Fibroblast of gingiva (primary cell): Measurements from ENCODE around the gene CCDC70.

Experiments used
- DNase-seq: peaks from one replicate; pipeline ENCODE4 v3.0.0-alpha.2; 2011; ENCODE audit warnings: low read depth

The CCDC70 gene

DNA sequence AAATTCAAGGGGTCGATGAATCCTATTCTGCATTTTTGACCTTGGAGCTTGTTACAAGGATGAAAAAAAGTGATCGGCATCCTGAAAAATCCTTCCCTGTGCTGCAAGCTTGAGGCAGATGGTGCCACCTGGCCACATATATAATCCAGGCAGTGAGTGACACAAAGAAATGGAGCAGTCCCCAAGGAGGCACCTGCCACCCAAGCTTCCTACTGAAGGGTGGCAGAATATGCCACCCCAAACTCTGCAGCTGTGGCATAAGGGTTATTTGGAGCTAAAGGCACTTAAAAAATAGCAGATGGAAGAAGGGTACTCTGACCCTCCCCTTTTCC lies 32.2 kb upstream of the CCDC70 start:
- DNase-seq = no peak

DNA sequence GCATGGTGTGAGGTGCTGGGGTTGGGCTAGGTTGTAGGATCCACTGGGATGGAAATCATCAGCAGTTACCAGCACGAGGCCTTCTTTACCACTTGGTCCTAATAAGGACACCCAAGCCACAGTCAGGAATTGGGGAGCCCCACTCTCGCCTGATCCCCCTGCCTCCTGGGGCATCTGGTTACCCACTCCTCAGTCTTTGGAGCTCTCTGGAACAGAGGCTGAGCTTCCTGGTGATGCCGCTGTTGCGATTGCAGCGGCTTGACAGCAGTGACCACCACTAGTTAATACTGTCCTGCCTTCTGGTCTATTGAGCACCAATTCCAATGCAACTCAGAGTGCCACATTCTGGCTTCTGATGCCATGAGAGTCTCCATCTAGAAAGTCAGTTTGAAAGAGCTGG lies 30.2 kb upstream of the CCDC70 start:
- DNase-seq = no peak

DNA sequence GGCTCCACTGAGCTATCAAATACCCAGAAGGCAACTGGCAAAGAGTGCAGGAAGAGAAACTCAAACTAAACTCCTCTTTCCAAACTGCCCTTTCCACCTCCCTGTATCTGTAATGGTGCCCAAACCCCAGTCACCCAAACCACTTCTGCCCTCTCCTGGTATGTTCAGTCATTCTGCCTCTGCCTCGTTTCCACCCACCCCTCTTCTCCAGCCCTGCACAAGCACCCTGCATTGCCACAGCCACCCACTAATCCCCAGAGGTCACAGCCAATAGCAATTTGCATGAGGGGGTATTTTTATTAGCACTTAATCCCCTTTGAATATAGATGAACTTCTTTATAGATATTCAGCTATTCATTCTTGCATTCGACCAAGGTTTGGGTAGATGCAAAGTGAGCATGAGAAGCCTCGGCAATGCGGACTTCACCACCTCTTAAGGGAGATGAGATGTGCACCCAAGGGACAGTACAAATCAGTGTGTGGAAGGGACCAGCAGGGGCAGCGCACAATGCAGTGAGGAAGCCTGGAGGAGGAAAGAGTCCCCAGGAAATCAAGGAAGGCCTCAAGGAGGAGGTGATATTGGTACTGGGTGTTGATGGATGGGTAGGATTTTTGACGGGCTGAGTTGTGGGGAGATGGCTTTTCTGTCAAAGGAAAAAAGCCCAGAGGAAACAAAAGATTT lies 29.2 kb upstream of the CCDC70 start:
- DNase-seq = peak; percentile 46

DNA sequence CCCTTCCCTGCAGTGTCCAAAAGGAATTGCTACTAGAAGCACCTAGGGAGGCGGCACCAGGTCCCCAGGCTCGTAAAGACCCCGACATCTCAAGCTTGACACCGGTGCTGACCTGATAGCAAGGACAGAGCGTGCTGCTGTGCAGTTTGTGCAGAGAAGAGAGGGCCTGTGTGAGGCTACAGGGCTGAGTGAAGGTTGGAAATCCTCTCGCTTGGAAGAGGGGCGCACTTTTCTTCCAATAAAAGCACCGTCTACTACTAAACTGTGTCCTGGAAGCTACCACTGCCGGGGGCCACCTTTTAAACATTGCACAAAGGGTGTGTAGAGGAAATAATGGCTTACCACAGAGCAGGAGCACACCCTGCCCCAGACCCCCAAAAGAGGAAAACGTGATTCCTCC lies 27.8 kb upstream of the CCDC70 start:
- no peak for DNase-seq

DNA sequence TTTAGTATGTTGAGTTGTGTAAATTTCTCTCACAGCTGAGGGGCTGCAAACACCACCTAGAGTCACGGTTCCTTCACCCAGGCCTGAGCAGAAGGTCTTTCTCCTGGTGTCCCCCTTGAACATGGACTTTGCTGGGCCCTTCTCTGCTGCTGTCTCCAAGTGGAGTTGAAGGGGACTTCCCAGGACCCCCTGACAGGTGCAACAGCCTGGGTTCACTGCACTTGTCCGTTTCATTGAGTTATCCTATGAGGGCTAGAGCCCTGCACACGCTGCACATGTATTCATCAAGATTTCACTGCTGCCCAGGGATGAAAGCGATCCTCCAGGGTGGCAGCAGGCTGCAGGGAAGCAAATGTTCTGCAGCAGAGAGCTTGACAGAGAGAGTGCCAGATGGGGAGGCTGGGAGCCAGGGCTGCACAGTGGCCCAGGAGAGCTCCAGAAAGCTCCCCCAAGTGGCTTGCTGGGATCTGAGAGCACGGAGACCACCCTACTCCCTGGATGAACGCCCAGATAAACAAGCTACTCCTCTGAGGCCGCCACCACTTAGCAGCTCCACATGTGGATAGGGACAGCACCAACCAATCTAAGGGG lies 27.1 kb upstream of the CCDC70 start:
- DNase-seq = no peak

DNA sequence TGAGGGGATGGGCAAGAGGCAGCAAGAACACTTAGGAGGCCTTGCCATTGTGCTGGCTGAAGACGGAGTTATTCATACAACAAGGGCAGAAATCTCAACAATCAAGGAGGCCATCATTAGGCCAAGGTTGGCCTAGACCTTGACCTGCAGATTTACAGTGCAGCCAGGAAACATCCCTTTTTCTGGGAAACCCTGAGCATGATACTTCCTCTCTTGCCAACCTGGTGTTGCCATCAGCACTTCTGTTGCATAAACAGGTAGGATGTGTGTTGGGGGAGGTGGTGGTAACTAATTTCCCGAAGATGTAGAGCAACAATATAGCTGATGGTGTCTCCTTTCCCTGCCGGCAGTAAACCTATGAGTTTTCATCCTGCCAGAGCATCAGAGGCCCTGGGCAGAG lies 24.8 kb upstream of the CCDC70 start:
- DNase-seq = no peak

DNA sequence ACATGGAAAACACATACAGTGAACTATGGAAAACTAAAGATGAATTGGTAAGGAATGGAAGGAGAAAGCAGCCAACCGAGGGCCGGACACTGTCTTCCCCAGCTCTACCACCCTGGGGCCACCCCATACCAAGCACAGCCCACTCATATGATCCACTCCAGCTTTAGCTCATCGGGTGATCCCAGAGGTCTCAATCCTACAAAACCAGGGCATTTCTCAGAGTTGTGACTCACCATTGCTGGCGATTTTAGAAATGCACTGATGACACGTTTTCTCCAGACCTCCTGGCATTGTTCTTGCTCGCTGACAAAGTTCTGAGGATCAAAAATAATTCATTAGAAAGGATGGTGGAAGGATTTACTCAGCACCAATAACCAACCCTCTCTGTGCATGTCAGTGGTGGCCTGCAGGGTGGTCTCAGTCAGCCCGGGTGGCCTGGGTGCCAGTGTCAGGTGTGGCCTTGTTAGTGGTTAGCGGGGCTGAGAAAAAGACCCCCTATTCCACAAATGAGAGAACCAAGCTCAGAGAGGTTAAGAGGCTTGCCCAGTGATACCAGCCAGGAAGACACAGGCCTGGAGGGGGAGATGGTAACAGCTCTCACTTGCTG lies 23.4 kb upstream of the CCDC70 start:
- DNase-seq = peak; percentile 36

DNA sequence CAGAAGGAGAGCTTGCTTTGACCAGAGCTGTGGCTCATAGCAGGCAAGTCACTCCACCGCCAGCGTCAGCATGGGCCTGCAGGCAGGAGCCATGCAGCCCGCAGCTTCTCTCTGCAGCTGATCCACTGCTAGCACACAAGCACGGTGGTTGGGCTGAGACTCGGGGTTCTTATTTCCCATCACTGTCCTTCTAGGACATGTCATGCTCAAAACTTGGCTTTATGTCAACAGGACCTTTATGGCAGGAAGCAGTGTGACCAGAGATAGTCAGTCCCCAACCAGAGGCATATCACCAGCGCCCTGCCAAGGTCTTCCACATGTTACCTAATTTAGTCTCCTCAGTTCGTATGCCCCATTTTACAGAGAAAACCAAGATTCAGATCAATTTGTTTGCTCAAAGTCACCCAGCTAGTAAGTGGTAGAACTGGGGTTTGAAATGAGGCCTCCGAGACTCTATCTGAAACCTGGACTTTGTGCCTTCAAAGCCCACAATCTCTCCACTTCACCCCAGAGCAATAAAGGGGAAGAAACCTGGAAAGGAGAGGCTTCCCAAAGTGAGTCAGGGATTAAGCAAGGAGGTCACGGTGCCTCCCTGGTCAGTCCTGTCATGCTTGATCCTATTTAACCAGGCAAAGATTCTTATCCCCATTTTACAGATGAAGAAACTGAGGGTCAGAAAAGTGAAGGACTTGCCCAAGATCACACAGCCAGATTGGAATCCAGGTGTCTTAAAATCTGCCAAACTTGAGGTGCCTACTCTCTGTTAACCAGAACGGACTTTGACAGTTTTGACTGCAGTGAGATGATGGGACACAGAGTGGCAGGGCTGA lies 21.8 kb upstream of the CCDC70 start:
- DNase-seq = no peak

DNA sequence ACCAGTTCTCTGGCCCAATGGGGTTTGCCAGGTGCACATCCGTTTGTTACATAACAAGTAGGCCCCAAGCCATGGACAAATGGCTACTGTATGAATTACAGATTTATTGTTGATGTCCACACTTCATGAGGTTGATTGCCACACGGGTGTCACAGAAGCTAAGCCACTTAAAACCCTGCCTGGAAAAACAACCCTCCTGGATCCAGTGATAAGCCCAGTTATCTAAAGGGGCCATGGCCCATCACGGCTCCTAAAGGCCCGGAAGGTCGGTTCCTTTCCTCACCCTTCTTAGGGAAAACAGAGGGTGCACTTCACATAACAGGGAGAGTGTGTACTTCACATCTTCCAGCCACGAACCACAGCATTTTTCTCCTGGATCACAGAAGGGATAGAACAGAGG lies 20.9 kb upstream of the CCDC70 start:
- DNase-seq = no peak

DNA sequence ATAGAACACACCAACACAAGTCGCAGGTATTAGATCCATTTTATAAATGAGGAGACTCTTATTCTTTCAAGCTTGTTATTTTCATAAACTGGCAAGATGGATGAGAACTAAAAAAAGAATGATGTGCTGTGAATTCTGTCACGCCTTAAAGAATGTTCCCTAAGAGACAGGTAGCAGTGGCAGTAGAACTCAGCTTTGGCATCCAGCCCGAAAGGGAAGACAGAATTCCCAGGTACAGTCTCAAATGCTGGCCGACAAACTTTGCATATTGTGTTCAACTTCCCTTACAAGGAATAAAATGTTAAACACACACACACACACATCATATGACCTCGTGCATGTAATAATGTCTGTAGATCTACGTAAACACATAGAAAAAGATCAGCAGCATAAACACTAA lies 20.0 kb upstream of the CCDC70 start:
- DNase-seq = no peak

DNA sequence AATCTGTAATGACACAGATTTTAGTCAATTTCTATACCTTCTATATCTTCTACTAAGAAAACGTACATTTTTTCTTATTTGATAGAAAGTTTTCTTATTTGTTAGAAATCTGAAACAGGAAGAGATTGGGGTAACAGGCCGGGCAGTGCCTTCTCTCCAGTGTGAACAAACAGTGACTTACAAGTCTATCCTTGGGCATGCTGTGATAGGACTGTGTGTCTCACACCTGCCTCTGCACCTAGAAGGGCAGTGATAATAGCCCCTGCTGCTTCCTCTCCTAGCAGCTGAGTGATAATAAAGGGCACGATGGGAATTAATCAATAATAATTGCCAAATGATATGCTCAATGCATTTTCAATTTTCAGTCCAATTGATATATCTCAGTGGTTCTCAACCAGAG lies 18.2 kb upstream of the CCDC70 start:
- no peak for DNase-seq

DNA sequence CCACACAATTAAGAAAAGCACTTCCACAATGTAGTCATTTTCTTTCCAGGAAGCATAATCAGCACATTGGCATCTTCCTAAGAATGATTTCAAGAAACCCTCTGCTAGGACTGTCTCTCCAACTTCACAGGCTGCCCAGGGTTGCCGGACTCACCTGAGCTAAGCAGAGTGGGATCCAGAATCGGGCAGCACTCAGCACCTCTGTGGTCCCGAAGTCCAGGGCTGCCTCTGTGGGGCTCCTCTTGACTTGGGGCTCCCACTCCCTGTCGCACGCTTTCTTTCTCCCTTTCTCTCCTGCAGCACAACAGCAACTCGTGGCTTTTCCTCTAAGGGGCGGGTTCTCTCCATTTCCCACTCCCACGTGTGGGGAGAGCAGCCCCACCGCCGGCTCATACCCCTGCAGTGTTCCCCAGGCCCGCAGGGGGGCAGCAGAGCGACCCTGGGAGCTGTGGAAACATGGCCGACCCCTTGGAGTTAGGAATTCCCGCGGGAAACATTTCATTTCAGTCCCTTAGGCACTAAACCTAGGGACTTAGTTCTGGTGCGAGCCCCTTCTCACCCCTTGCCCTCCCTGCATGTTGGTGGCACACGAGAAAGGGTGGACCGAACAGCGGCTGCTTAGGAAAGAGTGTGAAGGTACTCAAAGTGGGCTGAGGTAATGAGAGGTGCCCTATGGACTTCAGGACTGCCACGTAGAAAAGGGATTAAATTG lies 16.8 kb upstream of the CCDC70 start, which contains the start of gene TMEM272:
TMEM272 (minus strand) TSS at position 316 of the 712 bp plus-strand sequence. CDS start 6,647 bp downstream, outside the sequence.
- DNase-seq = no peak

DNA sequence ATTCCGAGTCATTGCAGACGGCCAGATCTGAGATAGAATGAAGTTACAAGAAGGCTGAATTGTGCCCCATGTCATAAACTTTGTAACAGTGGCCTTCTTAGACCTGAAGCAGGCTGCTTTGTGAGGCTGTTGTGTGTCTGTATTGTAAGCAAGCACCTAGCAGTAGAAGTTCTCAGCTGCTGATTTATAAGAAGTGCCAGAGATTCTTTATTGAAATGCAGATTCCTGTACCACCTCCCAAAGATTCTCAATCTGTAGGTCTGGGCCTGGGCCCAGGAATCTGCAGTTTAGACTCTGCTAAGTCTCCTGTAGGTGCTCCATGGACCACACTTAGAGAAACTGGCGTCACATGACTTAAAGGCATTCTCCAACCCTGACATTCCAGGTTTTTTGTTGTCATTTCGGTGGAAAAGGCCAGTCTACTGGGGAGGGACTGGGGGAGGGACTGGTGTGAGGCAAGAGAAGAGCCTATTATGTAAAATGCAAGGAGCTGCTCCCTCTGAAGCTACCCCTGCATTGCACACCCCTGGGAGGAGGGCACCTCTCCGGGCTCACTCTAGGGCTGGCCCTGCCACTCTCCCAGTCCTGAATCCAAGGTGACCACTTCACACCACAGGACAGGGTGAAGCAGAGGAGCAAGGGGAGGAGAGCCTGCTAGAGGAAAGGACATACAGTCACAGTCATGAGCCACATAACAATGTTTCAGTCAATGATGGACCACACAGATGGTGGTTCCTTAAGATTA lies 16.0 kb upstream of the CCDC70 start:
- DNase-seq = no peak

DNA sequence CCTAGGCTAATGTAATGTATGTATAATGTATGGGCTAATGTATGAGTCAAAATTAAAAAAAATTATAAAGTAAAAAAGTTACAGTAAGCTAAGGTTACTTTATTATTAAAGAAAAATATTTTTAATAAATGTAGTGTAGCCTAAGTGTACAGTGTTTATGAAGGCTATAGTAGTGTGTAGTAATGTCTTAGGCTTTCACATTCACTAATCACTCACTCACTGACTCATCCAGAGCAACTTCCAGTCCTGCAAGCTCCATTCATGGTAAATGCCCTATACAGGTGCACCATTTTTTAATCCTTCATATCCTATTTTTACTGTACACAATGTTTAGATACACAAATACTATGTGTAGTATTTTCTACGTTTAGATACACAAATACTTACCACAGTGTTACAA lies 15.0 kb upstream of the CCDC70 start:
- DNase-seq = no peak

DNA sequence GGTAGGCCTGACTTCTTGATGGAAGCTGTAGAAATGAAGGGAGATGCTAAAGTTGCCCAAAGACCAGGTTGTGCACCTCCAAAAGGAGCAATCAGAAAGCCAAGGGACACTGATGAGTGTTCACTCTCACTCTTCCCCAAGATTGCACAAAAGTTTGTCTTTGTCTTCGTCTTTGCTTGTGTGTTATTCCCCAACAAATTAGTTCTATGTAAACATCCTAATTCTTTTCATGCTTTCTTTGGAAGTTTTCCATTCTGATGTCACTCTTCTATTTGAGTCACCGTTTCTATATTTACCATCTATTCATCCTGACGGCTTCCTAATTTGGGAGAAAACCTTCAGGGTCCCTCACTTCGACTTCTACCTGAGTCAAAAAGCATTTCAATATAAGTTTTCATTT lies 13.1 kb upstream of the CCDC70 start:
- DNase-seq = peak; percentile 42

DNA sequence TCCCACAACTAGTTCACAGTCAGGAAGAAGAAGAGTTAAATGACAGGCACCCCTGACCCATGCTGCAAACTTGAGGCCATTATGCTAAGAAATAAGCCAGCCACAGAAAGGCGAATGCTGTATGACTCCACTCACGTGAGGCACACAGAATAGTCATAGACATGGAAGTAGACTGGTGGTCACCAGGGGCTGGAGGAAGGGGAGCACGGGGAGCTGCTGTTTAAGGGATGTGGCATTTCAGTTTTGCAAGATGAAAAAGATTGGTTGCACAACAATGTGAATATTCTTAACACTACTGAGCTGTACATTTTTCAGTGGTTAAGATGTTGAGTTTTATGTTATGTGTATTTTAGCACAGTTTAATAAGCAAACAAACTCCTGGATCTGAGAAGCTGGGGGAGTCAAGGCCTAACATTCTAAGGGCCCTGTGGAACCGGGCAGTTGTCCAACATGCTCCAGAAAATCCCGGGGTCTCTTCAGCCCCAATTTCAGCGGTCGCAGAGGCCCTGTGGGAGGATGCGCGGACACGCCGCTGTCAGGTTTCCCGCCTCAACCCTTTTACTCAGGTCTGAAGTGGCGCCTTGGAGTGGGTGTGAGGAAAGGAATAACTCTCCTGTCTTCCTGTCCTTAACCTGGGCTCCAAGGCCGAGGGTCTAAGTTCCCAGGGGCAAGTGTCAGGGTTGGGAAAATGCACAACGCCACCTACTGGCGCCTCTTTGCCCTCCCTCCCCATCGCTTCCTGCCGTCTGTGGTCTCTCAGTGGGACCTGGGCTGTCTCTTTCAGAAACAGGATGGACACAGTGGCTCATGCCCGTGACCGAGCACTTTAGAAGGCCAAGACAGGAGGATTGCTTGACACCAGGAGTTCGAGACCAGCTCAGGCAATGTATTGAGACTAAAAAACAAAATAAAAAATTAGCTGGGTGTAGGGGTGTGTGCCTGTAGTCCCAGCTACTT lies 12.3 kb upstream of the CCDC70 start:
- peak; percentile 4 for DNase-seq

DNA sequence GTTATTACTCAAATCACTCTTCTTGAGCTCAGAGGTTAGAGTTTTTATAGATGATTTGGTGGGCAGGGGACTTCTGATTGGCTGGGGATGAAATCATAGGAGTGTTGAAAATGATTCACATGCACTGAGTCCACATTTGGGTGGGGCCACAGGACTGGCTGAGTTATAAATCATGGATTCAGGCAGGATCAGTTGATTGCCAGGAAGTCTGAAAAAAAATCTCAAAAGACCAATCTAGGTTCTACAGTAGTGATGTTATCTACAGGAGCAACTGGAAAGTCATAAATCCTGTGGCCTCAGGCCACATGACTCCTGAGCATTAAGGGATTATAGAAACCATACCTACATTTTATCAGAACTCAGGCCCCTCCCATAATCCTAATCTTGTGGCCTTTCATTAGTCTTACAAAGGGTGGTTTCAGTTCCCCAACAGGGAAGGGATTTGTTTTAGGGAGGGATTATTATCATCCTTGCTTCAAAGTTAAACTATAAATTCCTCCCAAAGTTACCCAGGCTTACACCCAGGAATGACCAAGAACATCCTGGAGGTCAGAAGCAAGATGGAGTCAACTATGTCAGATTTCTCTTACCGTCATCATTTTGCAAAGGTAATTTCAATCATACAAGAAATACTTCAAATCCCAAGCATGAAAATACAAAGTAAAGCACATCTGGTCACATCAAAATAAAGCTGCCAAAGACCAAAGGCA lies 5.6 kb upstream of the CCDC70 start:
- DNase-seq = no peak

DNA sequence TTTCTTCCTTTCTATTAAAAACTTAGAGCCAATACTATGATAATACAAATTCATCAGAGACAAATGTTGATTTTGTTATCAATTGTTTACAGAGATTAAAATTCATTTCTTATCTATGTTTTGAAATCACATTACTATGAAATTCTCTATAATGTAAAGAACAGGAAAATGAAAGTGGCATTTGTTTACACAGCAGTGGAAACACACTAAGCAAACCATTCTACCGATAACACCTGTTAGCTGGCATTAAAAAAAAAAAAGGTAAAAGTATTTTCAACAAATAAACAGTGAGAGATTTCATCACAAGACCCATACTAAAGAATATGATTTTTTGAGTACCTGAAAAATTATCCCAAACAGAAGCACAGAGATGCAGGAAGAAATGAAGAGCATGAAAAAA lies 4.8 kb upstream of the CCDC70 start:
- DNase-seq = no peak

DNA sequence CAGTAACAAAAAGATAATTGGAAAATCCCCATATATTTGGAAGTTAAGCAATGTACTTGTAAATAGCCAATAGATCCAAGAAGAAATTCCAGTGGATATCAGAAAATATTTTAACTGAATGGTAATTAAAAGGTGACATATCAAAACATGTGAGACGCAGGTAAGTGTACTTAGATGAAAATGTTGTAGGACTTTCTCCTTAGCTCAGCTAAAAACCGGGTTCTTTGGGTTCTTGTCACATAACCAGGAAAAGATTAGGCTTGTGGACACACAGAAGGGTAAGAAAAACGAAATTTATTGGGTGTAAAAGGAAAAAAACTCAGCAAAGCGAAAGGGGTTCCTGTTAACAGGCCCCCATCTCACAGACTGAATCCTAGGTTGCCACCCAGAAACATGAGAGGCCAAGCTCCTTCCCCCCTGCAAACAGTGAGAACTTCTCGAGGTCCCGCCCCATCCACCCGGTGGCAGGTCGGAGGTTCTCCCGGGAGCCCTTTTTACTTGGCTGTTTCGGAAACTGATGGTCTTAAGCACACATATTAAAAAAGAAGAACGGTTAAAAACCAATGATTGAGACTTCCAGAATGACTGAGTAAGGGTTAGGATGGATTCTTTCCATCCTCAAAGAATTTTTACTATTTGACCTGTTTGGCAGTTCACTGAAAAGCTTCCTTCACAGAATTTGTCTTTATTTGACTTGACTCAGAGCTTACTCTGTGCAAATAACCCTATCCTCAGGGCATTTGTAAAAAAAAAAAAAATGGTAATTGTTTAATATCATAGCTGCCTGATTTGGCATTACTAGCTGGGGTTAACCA lies 3.1 kb upstream of the CCDC70 start:
- DNase-seq = no peak
